Measurements from ENCODE around the gene HYAL3. TPM values are rescaled to one million over a fixed set of nuclear protein-coding genes. Genes with fewer than 3 reads are reported as not detected.

HYAL3 gene
- total and polyA plus RNA-seq, 7 donors, result 0.60 to 8.3 (median 3.3) TPM

DNA sequence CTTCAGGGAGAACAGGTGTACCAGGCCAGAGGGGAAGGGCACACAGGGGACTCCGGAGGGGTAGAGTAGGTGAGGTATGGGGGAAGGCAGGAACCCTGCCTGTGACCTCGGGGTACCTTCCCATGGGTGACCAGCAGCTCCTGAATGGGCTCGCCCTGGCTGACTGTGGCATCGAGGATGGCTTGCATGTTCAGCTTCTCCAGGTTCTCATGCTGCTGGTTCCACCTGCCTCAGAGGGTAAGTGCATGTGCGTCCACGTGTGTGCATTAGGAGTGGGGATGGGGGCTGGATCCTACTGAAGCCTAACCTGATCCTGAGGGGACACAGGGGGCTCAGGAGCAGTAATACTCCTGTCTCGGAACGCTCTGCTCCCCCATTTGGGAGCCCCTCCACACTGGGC is 45.8 kb upstream of the HYAL3 start:
- Histone ChIP-seq H3K36me3 (peaks cover 0 to 14% (median 9%) of the 10 kb centered on the region in 4 donors), H3K27ac (peak overlapping the region in 1 of 4 donors; percentile 12), H3K27me3 (no peaks in the 10 kb centered on the region), H3K4me3 (peak overlapping the region in 2 of 4 donors; percentile 41 to 43), H3K9me3 (no peaks in the 10 kb centered on the region), H3K4me1 (peaks cover 0 to 42% (median 41%) of the 10 kb centered on the region in 4 donors)
- 77 to 86% methylated on average over 8 of the region's 8 CpGs for WGBS, 2 donors
- intact Hi-C loops (cut with DNase I), result loop anchor here (5.0 kb wide), 1 partner anchor 267 kb away; the partner anchor contains the start of gene CISH
- TF ChIP-seq POLR2A (IDR thresholded peaks at IDR 0.05) (no peak), POLR2AphosphoS5 (IDR thresholded peaks at IDR 0.05) (no peak), EP300 (IDR thresholded peaks at IDR 0.05) (no peak)
- TF ChIP-seq, protein P1, sequence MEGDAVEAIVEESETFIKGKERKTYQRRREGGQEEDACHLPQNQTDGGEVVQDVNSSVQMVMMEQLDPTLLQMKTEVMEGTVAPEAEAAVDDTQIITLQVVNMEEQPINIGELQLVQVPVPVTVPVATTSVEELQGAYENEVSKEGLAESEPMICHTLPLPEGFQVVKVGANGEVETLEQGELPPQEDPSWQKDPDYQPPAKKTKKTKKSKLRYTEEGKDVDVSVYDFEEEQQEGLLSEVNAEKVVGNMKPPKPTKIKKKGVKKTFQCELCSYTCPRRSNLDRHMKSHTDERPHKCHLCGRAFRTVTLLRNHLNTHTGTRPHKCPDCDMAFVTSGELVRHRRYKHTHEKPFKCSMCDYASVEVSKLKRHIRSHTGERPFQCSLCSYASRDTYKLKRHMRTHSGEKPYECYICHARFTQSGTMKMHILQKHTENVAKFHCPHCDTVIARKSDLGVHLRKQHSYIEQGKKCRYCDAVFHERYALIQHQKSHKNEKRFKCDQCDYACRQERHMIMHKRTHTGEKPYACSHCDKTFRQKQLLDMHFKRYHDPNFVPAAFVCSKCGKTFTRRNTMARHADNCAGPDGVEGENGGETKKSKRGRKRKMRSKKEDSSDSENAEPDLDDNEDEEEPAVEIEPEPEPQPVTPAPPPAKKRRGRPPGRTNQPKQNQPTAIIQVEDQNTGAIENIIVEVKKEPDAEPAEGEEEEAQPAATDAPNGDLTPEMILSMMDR (IDR thresholded peaks at IDR 0.05), result no peak
- DNase-seq, result no peak

DNA sequence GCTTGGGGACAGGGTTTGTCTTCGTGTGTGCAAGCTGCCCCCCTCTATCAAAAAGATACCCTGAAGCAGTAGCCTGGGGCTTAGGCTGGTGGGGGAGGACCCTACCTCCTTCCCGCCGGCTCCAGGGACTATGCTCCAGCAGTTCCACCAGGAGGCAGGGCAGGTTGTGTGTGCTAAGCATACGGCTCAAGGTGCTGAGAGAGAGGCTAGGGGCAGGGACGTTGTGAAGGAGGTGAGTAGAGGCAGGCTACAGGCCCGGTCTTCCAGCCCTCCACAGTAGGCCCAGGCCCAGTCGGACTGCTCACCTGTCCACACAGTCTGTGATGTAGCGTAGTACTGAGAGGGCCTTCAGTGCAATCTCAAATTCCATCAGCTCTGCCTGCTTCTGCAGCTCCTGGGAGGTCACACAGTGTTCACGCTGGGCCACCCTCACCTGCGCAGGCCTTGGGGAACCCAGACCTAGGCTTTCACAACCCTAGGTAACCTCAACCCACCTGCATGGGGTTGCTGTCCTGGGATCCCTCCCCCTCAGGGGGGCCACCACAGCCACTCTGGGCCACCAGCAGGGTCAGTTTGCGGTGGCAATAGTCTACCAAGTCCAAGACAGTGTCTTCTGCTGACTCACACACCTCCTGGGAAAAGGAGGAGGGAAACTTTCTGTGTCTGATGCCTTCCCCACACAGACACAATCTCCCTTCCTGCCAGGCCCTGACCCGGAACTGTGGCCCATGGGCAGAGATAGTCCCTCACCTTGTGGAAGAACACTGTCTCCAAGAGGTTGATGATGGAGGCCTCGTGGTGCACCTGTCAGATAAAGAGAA is 43.8 kb upstream of the HYAL3 start:
- intact Hi-C loops (cut with DNase I), result no loop called here
- WGBS, 2 donors, result 88 to 89% methylated on average over 13 of the region's 13 CpGs
- H3K4me1 ChIP-seq, result peaks cover 0 to 49% (median 46%) of the 10 kb centered on the region in 4 donors

DNA sequence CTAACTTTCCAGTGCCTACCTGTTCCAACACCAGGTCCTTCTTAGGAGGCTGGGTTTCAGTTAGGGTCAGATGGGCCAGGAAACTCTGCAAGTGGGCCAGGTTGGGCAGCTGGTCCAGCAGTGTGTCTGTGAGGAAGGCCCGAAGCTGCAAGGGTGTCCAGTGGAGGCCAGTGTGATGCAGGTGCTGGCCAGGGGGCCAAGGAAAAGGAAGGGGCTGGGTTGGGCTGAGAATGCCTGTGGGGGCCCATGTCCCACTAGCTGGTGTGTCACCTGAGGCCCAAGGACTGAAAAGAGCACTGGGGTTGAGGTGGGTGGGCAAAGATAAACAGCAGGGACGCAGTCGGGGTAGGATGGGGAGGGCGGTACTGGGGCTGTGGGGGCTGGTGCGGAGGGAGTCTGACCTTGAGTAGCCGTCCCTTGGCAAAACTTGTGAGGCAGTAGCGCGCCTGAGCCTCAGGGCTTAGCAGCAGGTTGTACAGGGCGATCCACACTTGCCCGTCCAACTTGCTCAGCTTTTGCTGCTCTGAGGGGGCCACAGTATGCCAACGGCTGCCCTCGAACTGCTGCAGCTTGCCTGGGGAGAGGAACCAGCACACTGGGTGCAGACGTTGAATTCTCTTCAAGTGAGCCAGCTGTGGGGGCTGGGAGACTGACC is 42.9 kb upstream of the HYAL3 start:
- Histone ChIP-seq H3K9me3 (no peaks in the 10 kb centered on the region), H3K4me3 (no peak overlapping the region), H3K36me3 (no peaks in the 10 kb centered on the region), H3K27ac (no peak overlapping the region), H3K27me3 (no peaks in the 10 kb centered on the region), H3K4me1 (peaks cover 0 to 55% (median 51%) of the 10 kb centered on the region in 4 donors)
- intact Hi-C loops (cut with DNase I), result no loop called here
- TF ChIP-seq POLR2AphosphoS5 (IDR thresholded peaks at IDR 0.05) (no peak), POLR2A (IDR thresholded peaks at IDR 0.05) (no peak), EP300 (IDR thresholded peaks at IDR 0.05) (no peak)
- TF ChIP-seq, protein P1 (IDR thresholded peaks at IDR 0.05), result no peak
- DNase-seq, result no peak
- WGBS, 2 donors, result 92 to 94% methylated on average over 13 of the region's 13 CpGs

More for the DNA sequence above, 43.8 kb upstream of the HYAL3 start:
- Histone ChIP-seq H3K27me3 (no peaks in the 10 kb centered on the region), H3K36me3 (peaks cover 0 to 7% (median 1%) of the 10 kb centered on the region in 4 donors), H3K4me3 (no peak overlapping the region), H3K9me3 (no peaks in the 10 kb centered on the region), H3K27ac (no peak overlapping the region)
- DNase-seq, result no peak
- TF ChIP-seq, protein P1 (IDR thresholded peaks at IDR 0.05), result no peak
- TF ChIP-seq EP300 (IDR thresholded peaks at IDR 0.05) (no peak), POLR2A (IDR thresholded peaks at IDR 0.05) (no peak), POLR2AphosphoS5 (IDR thresholded peaks at IDR 0.05) (no peak)

DNA sequence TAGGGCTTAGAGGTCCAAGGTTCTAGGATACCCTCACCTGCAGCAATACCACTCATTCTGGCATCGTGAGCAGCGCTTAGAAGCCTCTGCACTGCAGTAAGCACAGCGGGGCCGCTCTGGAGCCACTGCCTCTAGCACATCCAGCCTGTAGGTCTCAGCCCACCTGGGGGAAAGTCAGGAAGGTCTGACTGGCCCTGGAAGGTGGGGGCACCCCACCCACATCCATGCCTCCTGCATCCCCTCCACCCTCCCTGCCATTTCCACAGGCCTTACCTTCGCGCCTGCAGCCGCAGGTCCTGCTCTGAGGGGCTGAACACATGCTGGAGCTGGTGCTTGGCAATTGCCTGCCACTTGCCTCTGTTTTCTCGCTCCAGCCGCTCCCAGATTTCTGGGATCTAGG is 42.3 kb upstream of the HYAL3 start:
- intact Hi-C loops (cut with DNase I), result no loop called here
- TF ChIP-seq, protein P1 (IDR thresholded peaks at IDR 0.05), result no peak
- TF ChIP-seq POLR2AphosphoS5 (IDR thresholded peaks at IDR 0.05), result no peak
- TF ChIP-seq POLR2A (IDR thresholded peaks at IDR 0.05), result no peak
- TF ChIP-seq EP300 (IDR thresholded peaks at IDR 0.05), result no peak
- Histone ChIP-seq H3K36me3 (no peaks in the 10 kb centered on the region), H3K4me1 (peaks cover 0 to 57% (median 54%) of the 10 kb centered on the region in 4 donors), H3K4me3 (peak overlapping the region in 3 of 4 donors; percentile 52 to 62 (median 57)), H3K27ac (peak overlapping the region; percentile 93 to 100 (median 98)), H3K9me3 (no peaks in the 10 kb centered on the region), H3K27me3 (no peaks in the 10 kb centered on the region)
- no peak for DNase-seq
- WGBS, 2 donors, result 87 to 90% methylated on average over 9 of the region's 9 CpGs

Measured in sigmoid colon (tissue), 7 donors.